Skeletal muscle tissue (tissue), 4 donors: Measurements from ENCODE around the gene ARMH3. TPM values are rescaled to one million over a fixed set of nuclear protein-coding genes. Genes with fewer than 3 reads are reported as not detected.
"Not testable (repeated sequence)": the region's sequence is repeated elsewhere in the genome, so short reads cannot be mapped to it uniquely, and the experiment has no call there.

Experiments
- H3K27ac ChIP-seq: one replicate; pipeline ENCODE4 v1.7.0; 2013; ENCODE audit warnings: mild to moderate bottlenecking, low read depth, low read length, inconsistent platforms
- H3K27me3 ChIP-seq, 3 donors: one replicate each; pipeline ENCODE4 v1.7.0; 2013; ENCODE audit warnings: low read length in 3 of 3; ENCODE audit not compliant: control insufficient read depth in 3 of 3, insufficient read depth in 3 of 3
- H3K36me3 ChIP-seq, 3 donors: one replicate each; pipeline ENCODE4 v1.7.0; 2013; ENCODE audit warnings: low read length in 3 of 3; ENCODE audit not compliant: control insufficient read depth in 3 of 3, insufficient read depth in 3 of 3
- H3K4me1 ChIP-seq, 3 donors: one replicate each; pipeline ENCODE4 v1.7.0; 2013; ENCODE audit warnings: low read length in 3 of 3, mild to moderate bottlenecking in 3 of 3; ENCODE audit not compliant: control insufficient read depth in 3 of 3, insufficient read depth in 3 of 3
- H3K4me3 ChIP-seq, 3 donors: one replicate each; pipeline ENCODE4 v1.7.0; 2013; ENCODE audit warnings: low read length in 3 of 3
- H3K9ac ChIP-seq, 3 donors: one replicate each; pipeline ENCODE4 v1.7.0; 2013; ENCODE audit warnings: low read length in 3 of 3, mild to moderate bottlenecking in 3 of 3, moderate library complexity in 2 of 3, low read depth in 1 of 3
- H3K9me3 ChIP-seq, 3 donors: one replicate each; pipeline ENCODE4 v1.7.0; 2013; ENCODE audit warnings: low read length in 3 of 3; ENCODE audit not compliant: control insufficient read depth in 3 of 3
- total RNA-seq: library from RNA; depleted of rRNA; stranded (reverse); fragments of >200 nt; gene quantifications from one replicate; pipeline ENCODE4 v1.2.3, GENCODE V29; 2014
- donor health status: Osteomylitis.

Gene ARMH3
- total RNA-seq, 1 donor from 2014 or later: 13.0 TPM

- no peaks in the 10 kb centered on the region for H3K27me3 ChIP-seq
- no peak overlapping the region for H3K27ac ChIP-seq
- peaks cover 0 to 10% (median 6%) of the 10 kb centered on the region in 3 donors for H3K4me1 ChIP-seq
- no peaks in the 10 kb centered on the region for H3K9me3 ChIP-seq
- H3K36me3 ChIP-seq: no peaks in the 10 kb centered on the region
- H3K4me3 ChIP-seq: no peak overlapping the region
- no peak overlapping the region for H3K9ac ChIP-seq
These were observed 9.9 kb downstream of the ARMH3 start for GRCh38 chr10:102046095-102046494.

- Histone ChIP-seq H3K27me3 (no peaks in the 10 kb centered on the region), H3K4me1 (peaks cover 5 to 15% (median 12%) of the 10 kb centered on the region in 3 donors), H3K9ac (no peak overlapping the region), H3K36me3 (no peaks in the 10 kb centered on the region), H3K9me3 (no peaks in the 10 kb centered on the region), H3K4me3 (no peak overlapping the region), H3K27ac (no peak overlapping the region)
These were observed 10.7 kb downstream of the ARMH3 start for GRCh38 chr10:102045292-102045691.

- no peak overlapping the region for H3K9ac ChIP-seq
- no peaks in the 10 kb centered on the region for H3K27me3 ChIP-seq
- no peaks in the 10 kb centered on the region for H3K9me3 ChIP-seq
- H3K4me1 ChIP-seq: peaks cover 15 to 23% (median 21%) of the 10 kb centered on the region in 3 donors
- H3K27ac ChIP-seq: no peak overlapping the region
- H3K4me3 ChIP-seq: no peak overlapping the region
- H3K36me3 ChIP-seq: peaks cover 2 to 3% (median 3%) of the 10 kb centered on the region in 3 donors
These were observed 15.5 kb downstream of the ARMH3 start for GRCh38 chr10:102040305-102041050.

GRCh38 chr10:102038410-102038809, 17.6 kb downstream of the ARMH3 start:
- H3K36me3 ChIP-seq: peaks cover 2 to 6% (median 6%) of the 10 kb centered on the region in 3 donors
- H3K4me1 ChIP-seq: peaks cover 15 to 29% (median 24%) of the 10 kb centered on the region in 3 donors

GRCh38 chr10:102035807-102036206, 20.2 kb downstream of the ARMH3 start:
- H3K27me3 ChIP-seq, H3K27ac ChIP-seq, H3K4me3 ChIP-seq, H3K9me3 ChIP-seq, H3K9ac ChIP-seq: not testable (repeated sequence)
- Histone ChIP-seq H3K4me1 (peaks cover 15 to 29% (median 19%) of the 10 kb centered on the region in 3 donors), H3K36me3 (peaks cover 6 to 23% (median 19%) of the 10 kb centered on the region in 3 donors)

More at GRCh38 chr10:102038410-102038809, 17.6 kb downstream of the ARMH3 start:
- H3K9me3 ChIP-seq: no peaks in the 10 kb centered on the region
- H3K9ac ChIP-seq: no peak overlapping the region
- no peaks in the 10 kb centered on the region for H3K27me3 ChIP-seq
- H3K27ac ChIP-seq: no peak overlapping the region
- H3K4me3 ChIP-seq: no peak overlapping the region

- H3K9ac ChIP-seq: no peak overlapping the region
- H3K9me3 ChIP-seq: no peaks in the 10 kb centered on the region
- H3K27me3 ChIP-seq: no peaks in the 10 kb centered on the region
- H3K36me3 ChIP-seq: peaks cover 13 to 34% (median 26%) of the 10 kb centered on the region in 3 donors
- peaks cover 3 to 18% (median 7%) of the 10 kb centered on the region in 3 donors for H3K4me1 ChIP-seq
- H3K4me3 ChIP-seq: no peak overlapping the region
- H3K27ac ChIP-seq: no peak overlapping the region
These were observed 22.2 kb downstream of the ARMH3 start for GRCh38 chr10:102033787-102034186.

GRCh38 chr10:102027261-102027660, 28.7 kb downstream of the ARMH3 start:
- no peaks in the 10 kb centered on the region for H3K9me3 ChIP-seq
- H3K4me3 ChIP-seq: no peak overlapping the region
- no peaks in the 10 kb centered on the region for H3K4me1 ChIP-seq
- H3K27me3 ChIP-seq: no peaks in the 10 kb centered on the region
- H3K9ac ChIP-seq: no peak overlapping the region
- H3K27ac ChIP-seq: no peak overlapping the region
- peaks cover 28 to 64% (median 57%) of the 10 kb centered on the region in 3 donors for H3K36me3 ChIP-seq

GRCh38 chr10:102024799-102025198, 31.2 kb downstream of the ARMH3 start:
- no peak overlapping the region for H3K9ac ChIP-seq
- H3K4me3 ChIP-seq: no peak overlapping the region
- H3K27ac ChIP-seq: no peak overlapping the region
- H3K36me3 ChIP-seq: peaks cover 29 to 55% (median 53%) of the 10 kb centered on the region in 3 donors
- no peaks in the 10 kb centered on the region for H3K9me3 ChIP-seq
- H3K4me1 ChIP-seq: no peaks in the 10 kb centered on the region
- no peaks in the 10 kb centered on the region for H3K27me3 ChIP-seq

- H3K4me1 ChIP-seq: peaks cover 0 to 7% (median 0%) of the 10 kb centered on the region in 3 donors
- H3K36me3 ChIP-seq: peaks cover 14 to 33% (median 31%) of the 10 kb centered on the region in 3 donors
- no peak overlapping the region for H3K27ac ChIP-seq
- H3K9me3 ChIP-seq: no peaks in the 10 kb centered on the region
- H3K27me3 ChIP-seq: no peaks in the 10 kb centered on the region
- no peak overlapping the region for H3K9ac ChIP-seq
- no peak overlapping the region for H3K4me3 ChIP-seq
These were observed 35.0 kb downstream of the ARMH3 start for GRCh38 chr10:102020938-102021337.

- peaks cover 0 to 7% (median 0%) of the 10 kb centered on the region in 3 donors for H3K4me1 ChIP-seq
- peaks cover 11 to 33% (median 31%) of the 10 kb centered on the region in 3 donors for H3K36me3 ChIP-seq
- H3K27ac ChIP-seq: no peak overlapping the region
- H3K4me3 ChIP-seq: no peak overlapping the region
- no peaks in the 10 kb centered on the region for H3K9me3 ChIP-seq
- no peaks in the 10 kb centered on the region for H3K27me3 ChIP-seq
- H3K9ac ChIP-seq: no peak overlapping the region
These were observed 38.7 kb downstream of the ARMH3 start for GRCh38 chr10:102017295-102017694.
